Body of pancreas (tissue), 4 donors: ENCODE measurements around the gene PXDN.

ENCODE experiments used
- CTCF ChIP-seq, 7 experiments: fragments of 450-650 bp in 4 of 7; fragments of 200-600 bp in 3 of 7; sonication (generic) in 3 of 7; IDR thresholded peaks; one replicate each; pipeline ENCODE4 v1.5.1; 2016 to 2019; ENCODE audit warnings: antibody characterized with exemption in 7 of 7
- POLR2A ChIP-seq, 3 donors: fragments of 450-650 bp; IDR thresholded peaks; one replicate each; pipeline ENCODE4 v1.6.1; 2016; ENCODE audit warnings: antibody characterized with exemption in 3 of 3, mild to moderate bottlenecking in 2 of 3

GRCh38 chr2:1723397-1724042 is 20.8 kb downstream of the PXDN start:
- TF ChIP-seq CTCF (IDR thresholded peaks at IDR 0.05) (no peak), POLR2A (IDR thresholded peaks at IDR 0.05) (no peak)
